HEK293 (cell line): Measurements from ENCODE around the gene SMIM12.

ENCODE experiments used
- CTCF ChIP-seq: fragments of 450-650 bp; formaldehyde crosslinking; IDR thresholded peaks from 2 replicates; pipeline ENCODE4 v1.5.1; 2016; ENCODE audit warnings: missing biosample characterization, missing genetic modification characterization
- GLI4 ChIP-seq: fragments of 450-650 bp; formaldehyde crosslinking; IDR thresholded peaks from 2 replicates; pipeline ENCODE4 v1.5.1; 2016; ENCODE audit warnings: missing biosample characterization, missing genetic modification characterization
- WT1 ChIP-seq: fragments of 450-650 bp; formaldehyde crosslinking; IDR thresholded peaks from 2 replicates; pipeline ENCODE4 v1.5.1; 2016; ENCODE audit warnings: missing biosample characterization, missing genetic modification characterization
- ZBTB1 ChIP-seq: fragments of 450-650 bp; formaldehyde crosslinking; IDR thresholded peaks from 2 replicates; pipeline ENCODE4 v1.5.1; 2016; ENCODE audit warnings: missing biosample characterization, missing genetic modification characterization
- ZNF501 ChIP-seq: fragments of 450-650 bp; formaldehyde crosslinking; IDR thresholded peaks from 2 replicates; pipeline ENCODE4 v1.5.1; 2016; ENCODE audit warnings: missing biosample characterization, missing genetic modification characterization
- ZNF600 ChIP-seq: fragments of 450-650 bp; formaldehyde crosslinking; IDR thresholded peaks from 2 replicates; pipeline ENCODE4 v1.5.1; 2016; ENCODE audit warnings: missing biosample characterization, missing genetic modification characterization
- ZNF624 ChIP-seq: fragments of 450-650 bp; formaldehyde crosslinking; IDR thresholded peaks from 2 replicates; pipeline ENCODE4 v1.5.1; 2017; ENCODE audit warnings: missing biosample characterization, missing genetic modification characterization

DNA sequence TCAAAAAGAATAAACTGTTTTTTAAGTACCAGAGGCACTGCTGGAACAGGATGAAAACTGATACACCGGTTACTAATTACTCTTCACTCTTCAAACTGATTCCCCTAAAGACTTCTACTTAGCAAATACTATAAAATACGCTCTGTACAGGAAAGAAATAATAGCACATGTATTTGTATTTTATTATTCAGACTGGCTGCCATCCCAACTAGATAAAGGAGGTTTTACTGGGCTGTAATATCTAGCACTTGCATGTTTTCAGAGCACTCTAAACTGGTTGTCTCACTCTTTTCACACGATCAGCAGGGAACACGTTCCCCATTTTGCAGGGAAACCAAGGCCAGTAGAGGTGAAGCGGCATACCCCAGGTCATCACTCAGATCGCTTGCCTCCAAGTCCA is 9.2 kb downstream of the SMIM12 start:
- TF ChIP-seq WT1 (tag by site-specific recombination): no peak
- no peak for TF ChIP-seq GLI4 (tag by site-specific recombination)
- no peak for TF ChIP-seq ZNF600 (tag by site-specific recombination)
- TF ChIP-seq CTCF: no peak
- no peak for TF ChIP-seq ZNF501 (tag by site-specific recombination)
- no peak for TF ChIP-seq ZBTB1 (tag by site-specific recombination)
- TF ChIP-seq ZNF624 (tag by site-specific recombination): no peak
